ENCODE data around the gene PDE4A.

DNA sequence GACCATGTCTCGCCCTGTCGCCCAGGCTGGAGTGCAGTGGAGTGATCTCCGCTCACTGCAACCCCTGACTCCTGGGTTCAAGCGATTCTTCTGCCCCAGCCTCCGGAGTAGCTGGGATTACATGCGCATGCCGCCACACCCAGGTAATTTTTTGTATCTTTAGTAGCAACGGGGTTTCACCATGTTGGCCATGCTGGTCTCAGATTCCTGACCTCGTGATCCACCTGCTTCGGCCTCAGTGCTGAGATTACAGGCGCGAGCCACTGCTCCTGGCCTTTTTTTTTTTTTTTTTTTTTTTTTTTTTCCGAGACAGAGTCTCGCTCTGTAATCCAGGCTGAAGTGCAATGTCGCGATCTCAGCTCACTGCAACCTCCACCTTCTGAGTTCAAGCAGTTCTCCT is 87.7 kb downstream of the PDE4A start:
- TF ChIP-seq EZH2 (IDR thresholded peaks at IDR 0.05; ENCODE audit: insufficient read depth, poor library complexity, severe bottlenecking) (no peak), EZH2phosphoT487 (IDR thresholded peaks at IDR 0.05; ENCODE audit: insufficient read depth, low read depth) (no peak)
